CD4-positive, alpha-beta T cell treated with Interleukin-10 for 1 hour (primary cell): ENCODE data around the gene ZNF488.

Experiments
- DNase-seq: peaks from one replicate; pipeline ENCODE4 v3.0.0-alpha.2; 2020

Gene ZNF488

GRCh38 chr10:47348138-47348651 is 35.9 kb downstream of the ZNF488 start, which contains the start of gene RBP3:
Gene RBP3 (plus strand): TSS chr10:47348363. CDS start chr10:47348485, 122 bp downstream.
- no peak for DNase-seq

GRCh38 chr10:47347303-47347675 is 36.8 kb downstream of the ZNF488 start:
- DNase-seq = no peak

DNA sequence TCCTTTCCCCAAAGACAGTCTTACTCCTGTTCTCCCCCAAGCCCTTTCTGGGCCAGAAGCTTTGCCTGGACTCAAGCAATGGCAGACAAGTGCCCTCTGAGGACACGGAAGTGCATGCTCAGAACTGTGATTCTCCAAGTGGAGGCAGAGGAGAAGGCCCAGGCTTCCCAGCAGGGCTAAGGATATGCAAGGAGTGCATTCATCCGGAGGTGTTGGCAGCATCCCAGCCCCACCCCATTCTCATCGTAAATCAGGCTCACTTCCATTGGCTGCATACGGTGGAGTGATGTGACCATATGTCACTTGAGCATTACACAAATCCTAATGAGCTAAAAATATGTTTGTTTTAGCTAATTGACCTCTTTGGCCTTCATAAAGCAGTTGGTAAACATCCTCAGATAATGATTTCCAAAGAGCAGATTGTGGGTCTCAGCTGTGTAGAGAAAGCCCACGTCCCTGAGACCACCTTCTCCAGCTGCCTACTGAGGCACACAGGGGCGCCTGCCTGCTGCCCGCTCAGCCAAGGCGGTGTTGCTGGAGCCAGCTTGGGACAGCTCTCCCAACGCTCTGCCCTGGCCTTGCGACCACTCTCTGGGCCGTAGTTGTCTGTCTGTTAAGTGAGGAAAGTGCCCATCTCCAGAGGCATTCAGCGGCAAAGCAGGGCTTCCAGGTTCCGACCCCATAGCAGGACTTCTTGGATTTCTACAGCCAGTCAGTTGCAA is 37.4 kb downstream of the ZNF488 start:
- no peak for DNase-seq

DNA sequence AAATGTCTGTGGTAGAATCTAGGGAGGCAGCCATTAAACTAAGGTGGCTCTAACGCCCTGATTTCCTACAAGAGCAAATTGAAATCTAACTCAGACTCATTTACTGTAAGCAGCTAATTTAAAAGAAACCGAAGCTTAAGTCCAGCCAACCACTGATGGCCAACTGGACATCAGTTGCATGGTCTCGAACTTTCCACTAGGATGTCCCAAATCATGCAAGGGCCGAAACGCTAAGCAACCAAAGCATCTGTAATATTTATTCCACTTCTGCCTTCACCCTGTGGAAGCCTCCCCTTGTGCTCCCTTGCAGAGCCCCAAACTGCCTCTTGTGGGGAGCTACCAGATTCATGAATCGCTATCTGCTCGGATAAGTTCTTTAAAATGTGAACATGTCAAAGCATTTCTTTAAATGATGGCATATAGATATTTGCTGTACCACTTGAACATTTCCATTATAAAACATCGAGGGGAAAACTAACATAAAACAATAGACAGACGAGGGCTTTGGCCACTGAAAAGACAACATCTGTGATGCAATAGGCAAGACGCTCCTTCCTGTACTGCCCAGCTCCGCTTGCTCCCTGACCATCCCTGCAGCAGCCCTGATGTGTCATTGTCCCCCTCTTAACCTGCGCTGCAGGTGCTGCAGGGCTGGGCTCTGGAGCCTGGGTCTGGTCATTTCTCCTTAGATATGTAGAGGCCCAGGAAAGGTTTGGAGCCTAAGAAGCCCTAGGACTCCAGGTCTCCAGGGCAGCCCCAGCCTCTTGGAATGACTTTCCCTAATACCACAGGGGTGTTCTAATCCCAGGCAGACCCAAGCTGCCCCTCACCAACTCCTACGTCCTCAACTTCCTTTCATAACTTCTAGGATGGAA is 38.9 kb downstream of the ZNF488 start:
- DNase-seq = no peak

- peak; percentile 61 for DNase-seq
Measured at GRCh38 chr10:47340608-47341170, 43.4 kb downstream of the ZNF488 start.

GRCh38 chr10:47339759-47340607 is 44.1 kb downstream of the ZNF488 start:
- no peak for DNase-seq

DNA sequence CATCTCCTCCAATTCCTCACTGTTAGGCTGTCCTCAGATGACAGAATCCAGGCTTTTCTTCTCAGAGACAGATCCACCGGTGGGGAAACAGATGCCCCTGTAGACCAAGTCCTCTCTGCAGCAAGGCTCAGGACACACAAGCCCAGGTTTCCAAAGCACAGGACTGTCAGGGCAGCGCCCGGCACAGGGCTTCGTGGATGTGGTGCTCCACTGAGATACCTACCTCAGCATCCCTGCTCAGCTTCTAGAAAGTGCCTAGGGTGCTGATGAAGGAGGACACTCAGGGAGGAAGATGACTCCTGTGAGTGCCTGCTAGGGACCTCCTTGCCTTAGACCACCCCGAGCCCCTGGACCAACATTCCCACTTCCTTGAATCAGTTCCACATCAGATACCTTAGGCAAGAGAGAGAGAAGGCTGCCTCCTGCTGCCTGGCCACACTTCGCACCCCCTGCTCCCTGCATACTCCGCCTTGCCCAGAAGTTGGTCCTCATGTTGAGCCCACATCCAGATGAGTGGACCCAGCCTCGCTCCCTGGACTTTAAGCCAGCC is 44.8 kb downstream of the ZNF488 start:
- no peak for DNase-seq

- no peak for DNase-seq
Measured at GRCh38 chr10:47337310-47337709, 46.8 kb downstream of the ZNF488 start.

- no peak for DNase-seq
Measured at GRCh38 chr10:47336387-47337134, 47.5 kb downstream of the ZNF488 start.

DNA sequence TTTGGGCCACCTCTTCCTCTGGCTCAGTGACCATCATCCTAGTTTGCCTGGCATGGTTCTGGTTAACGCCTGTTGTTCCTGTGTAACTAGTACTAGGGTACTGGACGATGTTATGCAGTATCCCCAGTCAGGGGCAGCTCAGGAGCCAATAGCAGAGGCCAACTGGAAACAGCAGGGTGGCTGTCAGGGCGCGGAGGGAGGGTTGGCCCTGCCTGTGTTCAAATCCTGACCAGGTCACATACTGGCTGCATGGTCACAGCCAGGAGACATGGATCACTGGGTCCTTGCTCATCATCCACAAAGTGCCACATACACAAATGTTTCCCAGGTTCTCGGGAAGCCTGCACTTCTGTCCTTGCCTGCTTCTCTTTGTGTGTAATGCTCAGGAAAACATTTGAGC is 48.2 kb downstream of the ZNF488 start:
- DNase-seq = no peak

DNA sequence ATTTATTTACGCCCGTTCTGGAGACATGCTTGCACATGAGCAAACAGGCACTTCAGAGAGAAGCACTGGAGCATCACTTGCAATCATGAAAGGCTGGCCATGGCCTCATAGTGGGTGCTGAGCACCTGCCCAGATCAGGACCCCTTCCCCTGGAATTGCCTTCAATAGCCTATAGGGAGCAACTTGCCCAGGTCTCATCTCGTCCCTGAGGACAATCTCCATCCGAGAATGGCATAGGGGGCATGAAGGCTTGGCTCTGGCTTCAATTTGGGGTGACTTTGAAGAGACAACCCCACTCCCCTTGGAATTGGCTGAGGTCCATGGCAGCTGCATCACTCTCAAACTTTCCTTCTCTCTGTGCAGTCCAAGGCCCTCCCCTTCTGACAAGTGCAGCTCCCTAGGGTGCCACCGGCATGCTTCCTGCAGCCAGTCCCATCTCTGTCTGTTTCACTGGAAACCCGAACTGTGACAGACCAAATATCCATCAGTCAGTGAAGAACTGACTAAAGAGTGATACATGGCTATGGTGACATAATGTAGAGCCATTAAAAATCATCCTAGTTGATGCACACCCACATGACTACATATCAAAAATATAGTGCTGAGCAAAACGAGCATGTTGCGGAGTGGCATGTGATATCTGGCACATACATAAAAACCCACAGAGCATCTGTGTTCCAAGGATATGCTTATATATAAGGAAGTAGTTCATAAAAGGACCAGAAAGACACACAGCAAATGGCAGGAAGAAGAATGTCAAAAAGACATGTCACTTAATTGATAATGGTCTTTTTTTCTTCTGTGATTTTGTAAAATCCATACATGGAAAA is 49.4 kb downstream of the ZNF488 start:
- DNase-seq = no peak

- no peak for DNase-seq
Measured at GRCh38 chr10:47333532-47333931, 50.6 kb downstream of the ZNF488 start.

GRCh38 chr10:47332946-47333345 is 51.1 kb downstream of the ZNF488 start:
- DNase-seq = no peak

DNA sequence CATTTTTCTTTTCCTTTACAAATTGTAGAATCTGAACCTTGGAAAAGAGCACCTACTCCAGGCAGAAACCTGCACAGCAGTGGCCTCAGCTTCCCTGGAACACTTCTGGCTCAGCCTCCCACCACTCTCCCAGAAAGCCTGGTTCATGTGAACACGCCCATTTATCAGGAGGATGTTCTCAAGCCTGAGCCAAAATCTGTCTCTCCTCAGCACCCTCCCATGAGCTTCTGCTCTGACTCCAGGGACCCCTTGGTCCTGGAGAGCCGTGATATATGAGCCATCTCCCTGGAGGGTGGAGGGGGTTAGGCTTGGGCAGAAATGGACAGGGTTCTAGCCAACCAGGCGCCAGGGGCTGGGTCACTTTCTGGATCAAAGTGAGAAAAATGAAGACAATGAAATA is 51.7 kb downstream of the ZNF488 start:
- no peak for DNase-seq

DNA sequence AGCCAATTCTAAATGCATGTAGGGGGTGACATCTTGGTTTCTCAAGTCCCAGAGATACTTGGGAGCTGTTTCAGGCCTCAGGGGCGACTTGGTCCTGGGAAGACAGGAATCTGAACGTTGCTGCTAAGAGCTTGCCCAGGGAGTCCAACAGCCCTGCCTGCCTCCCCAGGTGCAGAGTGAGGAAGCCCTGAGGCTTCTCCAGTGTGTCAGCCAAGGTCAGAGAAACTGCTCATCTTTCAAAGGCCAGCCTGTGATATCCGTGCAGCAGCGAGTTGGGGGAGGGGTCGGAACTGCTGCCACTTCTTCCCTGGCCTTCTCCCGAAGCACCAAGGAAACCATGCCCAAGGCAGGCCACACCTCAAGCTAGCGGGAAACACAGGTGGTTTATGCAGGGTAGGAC is 52.1 kb downstream of the ZNF488 start:
- no peak for DNase-seq

- no peak for DNase-seq
Measured at GRCh38 chr10:47331491-47331890, 52.6 kb downstream of the ZNF488 start.

- no peak for DNase-seq
Measured at GRCh38 chr10:47330804-47331203, 53.3 kb downstream of the ZNF488 start.

DNA sequence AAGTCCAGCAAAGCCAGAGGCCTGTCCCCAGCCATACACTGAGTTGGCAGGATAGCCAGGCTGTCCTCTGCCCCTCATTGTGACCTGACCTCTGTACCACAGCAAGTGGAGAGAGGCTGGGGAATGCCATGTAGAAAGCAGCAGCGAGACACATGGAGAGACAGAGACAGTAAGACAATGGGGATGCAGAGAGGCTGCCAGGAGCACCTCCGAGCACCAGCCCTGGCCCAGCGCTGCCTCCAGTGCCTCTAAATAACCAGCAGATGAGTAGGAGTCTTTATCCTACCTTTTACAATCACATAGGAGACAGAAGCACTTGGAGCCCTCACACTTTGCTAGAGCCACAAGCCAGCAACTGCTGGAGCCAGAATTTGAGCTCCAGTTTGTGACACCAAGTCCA is 53.7 kb downstream of the ZNF488 start:
- no peak for DNase-seq

- no peak for DNase-seq
Measured at GRCh38 chr10:47329855-47330254, 54.2 kb downstream of the ZNF488 start.

GRCh38 chr10:47326927-47327330 is 57.2 kb downstream of the ZNF488 start:
- DNase-seq = no peak
